AG04450 (cell line): ENCODE results near the gene TBC1D2B. TPM values are rescaled to one million over a fixed set of nuclear protein-coding genes. Genes with fewer than 3 reads are reported as not detected.
A peak's percentile ranks its signal among the peaks of the same experiment; 100 is the strongest.

Experiments
- CTCF ChIA-PET: fragments of 300-600, 350-600 bp; formaldehyde crosslinking; extraction: SDS; loops from one replicate; lab custom pipeline; 2022; ENCODE audit warnings: antibody characterized with exemption, inconsistent platforms; lab: Charles Lee
- POLR2A ChIA-PET: fragments of 350-600 bp; formaldehyde crosslinking; extraction: SDS; loops from one replicate; lab custom pipeline; 2021; ENCODE audit warnings: antibody characterized with exemption, inconsistent platforms; lab: Yijun Ruan, JAX
- DNase-seq: peaks from one replicate; pipeline ENCODE4 v3.0.0-alpha.2; 2011; ENCODE audit warnings: low read depth, low spot score
- H3K27ac ChIP-seq: one replicate; pipeline ENCODE4 v1.5.1; 2012; ENCODE audit warnings: low read depth, low read length, control low read depth
- H3K27me3 ChIP-seq: one replicate; pipeline ENCODE4 v1.6.0; 2012; ENCODE audit warnings: low read length; ENCODE audit not compliant: control insufficient read depth, insufficient read depth
- H3K4me3 ChIP-seq: 2 replicates; pipeline ENCODE4 v1.5.1; 2011; ENCODE audit warnings: mild to moderate bottlenecking, low read depth, low read length, control low read depth
- H3K9me3 ChIP-seq: 2 replicates; pipeline ENCODE4 v1.5.1; 2012; ENCODE audit warnings: low read length; ENCODE audit not compliant: control insufficient read depth, insufficient read depth
- polyA plus RNA-seq: library from polyadenylated mRNA; depleted of rRNA; stranded (reverse); fragments of >200 nt; gene quantifications from 2 replicates; pipeline ENCODE4 v1.2.3, GENCODE V29; 2011
- TF ChIP-seq, protein P1 (sequence below): IDR thresholded peaks from 2 replicates; pipeline ENCODE4 v1.5.1; 2011; ENCODE audit warnings: low read depth, low read length, control low read depth, inconsistent platforms

The TBC1D2B gene
- polyA plus RNA-seq, 1 experiment, result 42.0 TPM

DNA sequence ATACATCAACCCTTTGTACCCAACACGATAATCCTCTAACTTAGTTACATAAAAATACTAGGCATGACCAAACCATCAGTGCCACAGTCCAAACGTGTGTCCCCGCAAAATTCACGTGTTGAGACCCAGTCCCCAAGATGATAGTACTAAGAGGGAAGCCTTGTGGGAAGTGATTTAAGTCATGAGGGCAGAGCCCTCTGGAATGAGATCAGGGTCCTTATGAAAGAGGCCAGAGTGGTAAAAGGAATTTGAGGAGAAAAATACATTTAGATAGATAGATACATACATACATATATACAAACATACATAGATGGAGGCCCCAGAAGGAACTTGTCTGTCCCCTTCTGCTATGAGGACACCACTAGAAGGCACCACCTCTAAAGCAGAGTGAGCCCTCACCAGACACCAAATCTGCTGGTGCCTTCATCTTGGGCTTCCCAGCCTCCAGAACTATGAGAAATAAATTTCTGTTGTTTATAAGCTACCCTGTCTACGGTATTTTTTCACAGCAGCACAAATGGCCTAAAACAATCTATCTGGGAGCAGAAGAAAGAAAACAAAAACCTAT is 8.0 kb downstream of the TBC1D2B start:
- ChIA-PET CTCF (interaction anchor here (0.6 to 1.8 kb wide), 3 partner anchors 39 to 65 kb away, joined by 4 to 6 read pairs (median 5); no protein-coding TSS in a partner anchor), POLR2A (interaction anchor here (1.4 kb wide), 1 partner anchor 24 kb away, joined by 7 read pairs; no protein-coding TSS in a partner anchor)
- Histone ChIP-seq H3K27me3 (no peaks in the 10 kb centered on the region), H3K9me3 (no peaks in the 10 kb centered on the region), H3K4me3 (no peak overlapping the region), H3K27ac (peak overlapping the region; percentile 71)
- DNase-seq, result no peak
- TF ChIP-seq, protein P1, sequence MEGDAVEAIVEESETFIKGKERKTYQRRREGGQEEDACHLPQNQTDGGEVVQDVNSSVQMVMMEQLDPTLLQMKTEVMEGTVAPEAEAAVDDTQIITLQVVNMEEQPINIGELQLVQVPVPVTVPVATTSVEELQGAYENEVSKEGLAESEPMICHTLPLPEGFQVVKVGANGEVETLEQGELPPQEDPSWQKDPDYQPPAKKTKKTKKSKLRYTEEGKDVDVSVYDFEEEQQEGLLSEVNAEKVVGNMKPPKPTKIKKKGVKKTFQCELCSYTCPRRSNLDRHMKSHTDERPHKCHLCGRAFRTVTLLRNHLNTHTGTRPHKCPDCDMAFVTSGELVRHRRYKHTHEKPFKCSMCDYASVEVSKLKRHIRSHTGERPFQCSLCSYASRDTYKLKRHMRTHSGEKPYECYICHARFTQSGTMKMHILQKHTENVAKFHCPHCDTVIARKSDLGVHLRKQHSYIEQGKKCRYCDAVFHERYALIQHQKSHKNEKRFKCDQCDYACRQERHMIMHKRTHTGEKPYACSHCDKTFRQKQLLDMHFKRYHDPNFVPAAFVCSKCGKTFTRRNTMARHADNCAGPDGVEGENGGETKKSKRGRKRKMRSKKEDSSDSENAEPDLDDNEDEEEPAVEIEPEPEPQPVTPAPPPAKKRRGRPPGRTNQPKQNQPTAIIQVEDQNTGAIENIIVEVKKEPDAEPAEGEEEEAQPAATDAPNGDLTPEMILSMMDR, result no peak

DNA sequence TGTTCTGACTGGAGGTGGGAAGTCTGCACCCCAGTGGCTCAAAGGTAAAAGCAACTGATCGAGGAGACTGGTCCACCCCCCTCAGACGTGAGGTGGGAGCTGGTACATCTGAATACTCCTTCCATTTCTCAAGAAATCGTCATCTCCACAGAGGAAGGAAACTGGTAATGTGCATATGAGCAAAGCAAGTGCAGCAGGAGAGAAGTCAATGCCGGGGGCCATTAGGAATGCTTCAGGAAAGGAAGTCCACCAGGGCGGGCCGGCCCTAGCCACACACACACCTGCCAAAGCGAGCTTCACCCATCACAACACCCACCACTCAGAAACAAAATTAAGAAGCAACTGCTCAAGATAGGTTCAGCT is 8.5 kb downstream of the TBC1D2B start:
- Histone ChIP-seq H3K9me3 (no peaks in the 10 kb centered on the region), H3K4me3 (no peak overlapping the region), H3K27ac (peak overlapping the region; percentile 71), H3K27me3 (no peaks in the 10 kb centered on the region)
- TF ChIP-seq, protein P1, result no peak
- CTCF ChIA-PET, result interaction anchor here (1.8 kb wide), 1 partner anchor 39 kb away, joined by 6 read pairs; no protein-coding TSS in a partner anchor
- POLR2A ChIA-PET, result interaction anchor here (0.6 to 1.4 kb wide), 2 partner anchors 24 to 59 kb away, joined by 4 to 7 read pairs; no protein-coding TSS in a partner anchor
- no peak for DNase-seq

DNA sequence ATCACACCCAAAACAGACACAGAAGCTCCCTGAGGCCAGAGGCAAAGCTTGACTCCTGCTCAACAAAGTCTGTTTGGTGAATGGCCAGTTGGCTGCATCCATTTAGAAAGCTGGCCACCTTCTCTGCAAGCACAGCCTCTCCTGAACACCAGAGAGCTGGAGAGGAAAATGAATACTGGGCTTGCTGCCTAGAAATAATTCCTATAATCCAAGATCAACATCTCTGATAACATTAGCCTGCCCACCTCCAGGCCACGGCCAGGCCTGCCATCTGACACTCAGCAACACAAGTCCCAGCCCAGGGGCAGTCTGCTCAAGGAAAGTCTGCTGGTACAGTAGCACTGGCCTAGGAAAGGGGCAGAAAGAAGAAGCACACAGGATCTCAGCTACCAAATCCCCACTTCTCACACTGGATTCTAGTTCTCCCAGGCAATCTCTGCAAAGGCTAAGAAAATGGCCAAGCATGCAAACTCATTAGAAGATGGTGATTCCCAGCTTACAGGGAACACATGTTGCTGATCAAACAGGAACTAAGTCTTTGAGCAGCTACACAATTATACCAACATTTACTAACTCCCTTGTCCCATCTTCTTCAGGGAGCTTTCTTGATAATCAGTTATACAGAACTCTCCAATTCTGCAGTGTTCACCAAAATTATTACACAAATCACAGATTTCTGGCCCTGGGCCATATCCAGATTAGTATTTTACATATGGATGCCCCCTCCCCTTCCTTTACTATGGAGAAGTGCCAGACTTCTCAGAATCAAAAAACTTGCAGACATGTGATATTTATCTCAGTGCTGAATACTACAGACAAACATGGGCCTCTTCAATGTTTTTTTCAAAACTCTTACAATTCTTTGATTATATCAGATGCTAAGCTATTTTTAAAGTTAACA is 9.9 kb downstream of the TBC1D2B start:
- H3K27ac ChIP-seq, result peak overlapping the region; percentile 22
- TF ChIP-seq, protein P1, result no peak
- CTCF ChIA-PET, result interaction anchor here (1.4 to 1.5 kb wide), 2 partner anchors 8 to 41 kb away, joined by 5 to 6 read pairs; no protein-coding TSS in a partner anchor
- DNase-seq, result no peak
- H3K9me3 ChIP-seq, result no peaks in the 10 kb centered on the region
- POLR2A ChIA-PET, result interaction anchor here (0.5 to 4.0 kb wide), 4 partner anchors 10 to 26 kb away, joined by 3 to 24 read pairs (median 3); partner anchors contain the start of gene TBC1D2B
- no peak overlapping the region for H3K4me3 ChIP-seq
- no peaks in the 10 kb centered on the region for H3K27me3 ChIP-seq

- Histone ChIP-seq H3K27ac (peak overlapping the region; percentile 92), H3K4me3 (no peak overlapping the region), H3K9me3 (no peaks in the 10 kb centered on the region), H3K27me3 (no peaks in the 10 kb centered on the region)
- POLR2A ChIA-PET, result interaction anchor here (0.5 to 4.0 kb wide), 4 partner anchors 10 to 83 kb away, joined by 3 to 24 read pairs (median 7); partner anchors contain the start of gene IDH3A
- CTCF ChIA-PET, result no interaction called here
- no peak for DNase-seq
- TF ChIP-seq, protein P1, result no peak
These were observed 11.3 kb downstream of the TBC1D2B start for GRCh38 chr15:78065973-78066946.
